ENCODE measurements around the gene PLEK.
A peak's percentile ranks its signal among the peaks of the same experiment; 100 is the strongest.

The PLEK gene

GRCh38 chr2:68365087-68365486 lies at the start of gene PLEK:
TSS of gene PLEK (plus strand) at chr2:68365282. CDS start at chr2:68365352, 70 bp downstream.
- Histone ChIP-seq H3K4me3 (ENCODE audit: low read length) (no peak within 1 kb of the TSS), H3K4me1 (ENCODE audit: control insufficient read depth, insufficient read depth, low read length) (peaks cover 7% of the 10 kb centered on the region), H3K9ac (ENCODE audit: low read length) (no peak within 1 kb of the TSS), H3K27me3 (replicated peaks; ENCODE audit: control insufficient read depth, insufficient read depth, low read length) (no peaks in the 10 kb centered on the region), H3K36me3 (ENCODE audit: control insufficient read depth, insufficient read depth, low read length, severe bottlenecking) (no peaks in the 10 kb centered on the region), H3K9me3 (ENCODE audit: control insufficient read depth, low read length) (no peaks in the 10 kb centered on the region)
- no peak for DNase-seq (ENCODE audit: low read depth)

- Histone ChIP-seq H3K4me1 (ENCODE audit: control insufficient read depth, insufficient read depth, low read length) (peaks cover 13% of the 10 kb centered on the region), H3K9me3 (ENCODE audit: control insufficient read depth, low read length) (no peaks in the 10 kb centered on the region), H3K9ac (ENCODE audit: low read length) (no peak overlapping the region), H3K4me3 (ENCODE audit: low read length) (no peak overlapping the region), H3K27me3 (replicated peaks; ENCODE audit: control insufficient read depth, insufficient read depth, low read length) (no peaks in the 10 kb centered on the region), H3K36me3 (ENCODE audit: control insufficient read depth, insufficient read depth, low read length, severe bottlenecking) (peaks cover 7% of the 10 kb centered on the region)
- peak; percentile 11 for DNase-seq (ENCODE audit: low read depth)
These were observed 49.0 kb upstream of the PLEK start for GRCh38 chr2:68316111-68316510.

- no peaks in the 10 kb centered on the region for H3K9me3 ChIP-seq (ENCODE audit: control insufficient read depth, low read length)
- H3K27me3 ChIP-seq (replicated peaks; ENCODE audit: control insufficient read depth, insufficient read depth, low read length), result no peaks in the 10 kb centered on the region
- H3K4me1 ChIP-seq (ENCODE audit: control insufficient read depth, insufficient read depth, low read length), result peaks cover 13% of the 10 kb centered on the region
- peak; percentile 52 for DNase-seq (ENCODE audit: low read depth)
- H3K4me3 ChIP-seq (ENCODE audit: low read length), result peak overlapping the region; percentile 93
- peak overlapping the region; percentile 91 for H3K9ac ChIP-seq (ENCODE audit: low read length)
- H3K36me3 ChIP-seq (ENCODE audit: control insufficient read depth, insufficient read depth, low read length, severe bottlenecking), result peaks cover 7% of the 10 kb centered on the region
These were observed 46.8 kb upstream of the PLEK start for GRCh38 chr2:68317971-68318913.

GRCh38 chr2:68318914-68319397 lies 46.1 kb upstream of the PLEK start:
- Histone ChIP-seq H3K9me3 (ENCODE audit: control insufficient read depth, low read length) (no peaks in the 10 kb centered on the region), H3K9ac (ENCODE audit: low read length) (peak overlapping the region; percentile 91), H3K27me3 (replicated peaks; ENCODE audit: control insufficient read depth, insufficient read depth, low read length) (no peaks in the 10 kb centered on the region), H3K4me3 (ENCODE audit: low read length) (peak overlapping the region; percentile 93), H3K36me3 (ENCODE audit: control insufficient read depth, insufficient read depth, low read length, severe bottlenecking) (peaks cover 7% of the 10 kb centered on the region), H3K4me1 (ENCODE audit: control insufficient read depth, insufficient read depth, low read length) (peaks cover 13% of the 10 kb centered on the region)
- DNase-seq (ENCODE audit: low read depth), result peak; percentile 52

GRCh38 chr2:68319398-68320117 lies 45.5 kb upstream of the PLEK start, which contains the start of gene CNRIP1:
TSS of gene CNRIP1 (minus strand) at chr2:68319949. CDS start at chr2:68319400, 549 bp downstream.
- DNase-seq (ENCODE audit: low read depth), result peak; percentile 90
- peak within 1 kb of the TSS; percentile 91 for H3K9ac ChIP-seq (ENCODE audit: low read length)
- H3K4me3 ChIP-seq (ENCODE audit: low read length), result peak within 1 kb of the TSS; percentile 93
- H3K4me1 ChIP-seq (ENCODE audit: control insufficient read depth, insufficient read depth, low read length), result peaks cover 13% of the 10 kb centered on the region
- H3K9me3 ChIP-seq (ENCODE audit: control insufficient read depth, low read length), result no peaks in the 10 kb centered on the region
- peaks cover 7% of the 10 kb centered on the region for H3K36me3 ChIP-seq (ENCODE audit: control insufficient read depth, insufficient read depth, low read length, severe bottlenecking)
- H3K27me3 ChIP-seq (replicated peaks; ENCODE audit: control insufficient read depth, insufficient read depth, low read length), result no peaks in the 10 kb centered on the region

GRCh38 chr2:68320118-68320641 lies 44.9 kb upstream of the PLEK start:
- no peak for DNase-seq (ENCODE audit: low read depth)
- Histone ChIP-seq H3K4me3 (ENCODE audit: low read length) (peak overlapping the region; percentile 93), H3K9ac (ENCODE audit: low read length) (peak overlapping the region; percentile 91), H3K27me3 (replicated peaks; ENCODE audit: control insufficient read depth, insufficient read depth, low read length) (no peaks in the 10 kb centered on the region), H3K36me3 (ENCODE audit: control insufficient read depth, insufficient read depth, low read length, severe bottlenecking) (peaks cover 7% of the 10 kb centered on the region), H3K4me1 (ENCODE audit: control insufficient read depth, insufficient read depth, low read length) (peaks cover 13% of the 10 kb centered on the region), H3K9me3 (ENCODE audit: control insufficient read depth, low read length) (no peaks in the 10 kb centered on the region)

- Histone ChIP-seq H3K9ac (ENCODE audit: low read length) (no peak overlapping the region), H3K36me3 (ENCODE audit: control insufficient read depth, insufficient read depth, low read length, severe bottlenecking) (no peaks in the 10 kb centered on the region), H3K27me3 (replicated peaks; ENCODE audit: control insufficient read depth, insufficient read depth, low read length) (no peaks in the 10 kb centered on the region), H3K9me3 (ENCODE audit: control insufficient read depth, low read length) (no peaks in the 10 kb centered on the region), H3K4me3 (ENCODE audit: low read length) (no peak overlapping the region), H3K4me1 (ENCODE audit: control insufficient read depth, insufficient read depth, low read length) (peaks cover 4% of the 10 kb centered on the region)
- no peak for DNase-seq (ENCODE audit: low read depth)
These were observed 40.0 kb upstream of the PLEK start for GRCh38 chr2:68325056-68325455.

GRCh38 chr2:68328901-68329300 lies 36.2 kb upstream of the PLEK start:
- no peak overlapping the region for H3K4me3 ChIP-seq (ENCODE audit: low read length)
- no peak for DNase-seq (ENCODE audit: low read depth)
- no peaks in the 10 kb centered on the region for H3K9me3 ChIP-seq (ENCODE audit: control insufficient read depth, low read length)

GRCh38 chr2:68330691-68331090 lies 34.4 kb upstream of the PLEK start:
- no peak overlapping the region for H3K4me3 ChIP-seq (ENCODE audit: low read length)
- H3K9ac ChIP-seq (ENCODE audit: low read length), result no peak overlapping the region
- H3K4me1 ChIP-seq (ENCODE audit: control insufficient read depth, insufficient read depth, low read length), result no peaks in the 10 kb centered on the region
- H3K9me3 ChIP-seq (ENCODE audit: control insufficient read depth, low read length), result no peaks in the 10 kb centered on the region
- H3K27me3 ChIP-seq (replicated peaks; ENCODE audit: control insufficient read depth, insufficient read depth, low read length), result no peaks in the 10 kb centered on the region
- H3K36me3 ChIP-seq (ENCODE audit: control insufficient read depth, insufficient read depth, low read length, severe bottlenecking), result no peaks in the 10 kb centered on the region
- peak; percentile 12 for DNase-seq (ENCODE audit: low read depth)

More at GRCh38 chr2:68328901-68329300, 36.2 kb upstream of the PLEK start:
- no peaks in the 10 kb centered on the region for H3K36me3 ChIP-seq (ENCODE audit: control insufficient read depth, insufficient read depth, low read length, severe bottlenecking)
- H3K9ac ChIP-seq (ENCODE audit: low read length), result no peak overlapping the region
- H3K27me3 ChIP-seq (replicated peaks; ENCODE audit: control insufficient read depth, insufficient read depth, low read length), result no peaks in the 10 kb centered on the region
- H3K4me1 ChIP-seq (ENCODE audit: control insufficient read depth, insufficient read depth, low read length), result no peaks in the 10 kb centered on the region

- no peak for DNase-seq (ENCODE audit: low read depth)
- no peaks in the 10 kb centered on the region for H3K36me3 ChIP-seq (ENCODE audit: control insufficient read depth, insufficient read depth, low read length, severe bottlenecking)
These were observed 32.1 kb upstream of the PLEK start for GRCh38 chr2:68333009-68333408.

GRCh38 chr2:68333931-68334330 lies 31.2 kb upstream of the PLEK start:
- H3K4me3 ChIP-seq (ENCODE audit: low read length), result no peak overlapping the region
- H3K36me3 ChIP-seq (ENCODE audit: control insufficient read depth, insufficient read depth, low read length, severe bottlenecking), result no peaks in the 10 kb centered on the region
- H3K4me1 ChIP-seq (ENCODE audit: control insufficient read depth, insufficient read depth, low read length), result no peaks in the 10 kb centered on the region
- peaks cover 2% of the 10 kb centered on the region for H3K9me3 ChIP-seq (ENCODE audit: control insufficient read depth, low read length)
- no peaks in the 10 kb centered on the region for H3K27me3 ChIP-seq (replicated peaks; ENCODE audit: control insufficient read depth, insufficient read depth, low read length)
- DNase-seq (ENCODE audit: low read depth), result no peak
- H3K9ac ChIP-seq (ENCODE audit: low read length), result no peak overlapping the region

More at GRCh38 chr2:68333009-68333408, 32.1 kb upstream of the PLEK start:
- Histone ChIP-seq H3K4me1 (ENCODE audit: control insufficient read depth, insufficient read depth, low read length) (no peaks in the 10 kb centered on the region), H3K27me3 (replicated peaks; ENCODE audit: control insufficient read depth, insufficient read depth, low read length) (no peaks in the 10 kb centered on the region), H3K9ac (ENCODE audit: low read length) (no peak overlapping the region), H3K4me3 (ENCODE audit: low read length) (no peak overlapping the region), H3K9me3 (ENCODE audit: control insufficient read depth, low read length) (peaks cover 2% of the 10 kb centered on the region)

All from adipocyte (in vitro differentiated cells).